PC-9 (cell line): ENCODE measurements around the gene TRMT5. TPM values are rescaled to one million over a fixed set of nuclear protein-coding genes. Genes with fewer than 3 reads are reported as not detected.

Source experiments
- BruUV-seq: library from RNA; stranded (reverse); fragments of 400-500 nt; replicated peaks from 2 replicates; lab custom pipeline; 2021; lab: Mats Ljungman, UMichigan
- CTCF ChIA-PET: fragments of 300-600 bp; sonication (Branson Sonifier 250); formaldehyde crosslinking; loops from one replicate; lab custom pipeline; 2022; ENCODE audit warnings: antibody characterized with exemption; lab: Charles Lee
- POLR2A ChIA-PET: fragments of 300-600 bp; sonication (Branson Sonifier 250); formaldehyde crosslinking; loops from one replicate; lab custom pipeline; 2022; ENCODE audit warnings: antibody characterized with exemption; ENCODE audit not compliant: unreplicated experiment; lab: Charles Lee
- DNase-seq, 2 experiments: peaks; one replicate each; pipeline versions ENCODE4 v3.0.0 to v3.0.0-alpha.2; 2015 to 2022; ENCODE audit warnings: mixed read lengths in 1 of 2
- H2AFZ ChIP-seq: fragments of 200-600 bp; sonication (generic); 2 replicates; pipeline ENCODE4 v1.8.1; 2017; ENCODE audit warnings: antibody characterized with exemption
- H3F3A ChIP-seq: fragments of 200-600 bp; sonication (generic); 2 replicates; pipeline ENCODE4 v1.8.1; 2017; ENCODE audit warnings: antibody characterized with exemption, mild to moderate bottlenecking, low read depth; ENCODE audit not compliant: insufficient read depth
- H3K27ac ChIP-seq: fragments of 200-600 bp; sonication (generic); 2 replicates; pipeline ENCODE4 v1.6.1; 2016; ENCODE audit warnings: mixed run types
- H3K27me3 ChIP-seq: fragments of 200-600 bp; sonication (generic); 2 replicates; pipeline ENCODE4 v1.6.1; 2016; ENCODE audit warnings: low read depth, mixed run types; ENCODE audit not compliant: insufficient read depth
- H3K36me3 ChIP-seq: fragments of 200-600 bp; sonication (generic); 2 replicates; pipeline ENCODE4 v1.6.1; 2016; ENCODE audit warnings: low read depth, mixed run types
- H3K4me1 ChIP-seq: fragments of 200-600 bp; sonication (generic); replicated peaks from 2 replicates; pipeline ENCODE4 v1.6.1; 2016; ENCODE audit warnings: mixed run types; ENCODE audit not compliant: insufficient read depth
- H3K4me2 ChIP-seq: fragments of 200-600 bp; sonication (generic); 2 replicates; pipeline ENCODE4 v1.6.1; 2017; ENCODE audit warnings: mixed run types
- H3K4me3 ChIP-seq: fragments of 200-600 bp; sonication (generic); 2 replicates; pipeline ENCODE4 v1.6.1; 2016; ENCODE audit warnings: mixed run types
- H3K79me2 ChIP-seq: fragments of 200-600 bp; sonication (generic); 2 replicates; pipeline ENCODE4 v1.6.1; 2017; ENCODE audit warnings: low read depth, mixed run types
- H3K9me2 ChIP-seq: fragments of 200-600 bp; sonication (generic); 2 replicates; pipeline ENCODE4 v1.8.1; 2017; ENCODE audit warnings: mild to moderate bottlenecking; ENCODE audit not compliant: insufficient read depth
- H3K9me3 ChIP-seq: fragments of 200-600 bp; sonication (generic); 2 replicates; pipeline ENCODE4 v1.8.1; 2016; ENCODE audit warnings: low read depth; ENCODE audit not compliant: insufficient read depth
- H4K20me1 ChIP-seq: fragments of 200-600 bp; sonication (generic); 2 replicates; pipeline ENCODE4 v1.8.1; 2017; ENCODE audit not compliant: insufficient read depth
- CTCF ChIP-seq: fragments of 200-600 bp; sonication (generic); conservative IDR thresholded peaks from 2 replicates; pipeline ENCODE4 v1.6.1; 2017; ENCODE audit warnings: mixed run types, antibody characterized with exemption, mild to moderate bottlenecking, moderate library complexity
- EZH2 ChIP-seq: fragments of 200-600 bp; sonication (generic); IDR thresholded peaks from 2 replicates; pipeline ENCODE4 v1.8.0; 2017; ENCODE audit warnings: antibody characterized with exemption, low read depth
- intact Hi-C: fragments of 100-400 bp; cut with micrococcal nuclease; formaldehyde crosslinking; loops from one replicate; pipeline ENCODE4 v1.10.0; 2022; ENCODE audit not compliant: unreplicated experiment
- total RNA-seq: library from RNA; stranded (reverse); gene quantifications from 2 replicates; pipeline ENCODE4 v1.2.3, GENCODE V29; 2021

TRMT5 gene
- total RNA-seq, 1 experiment from 2014 or later, result 17.6 TPM

- Histone ChIP-seq H3K27ac (no peak overlapping the region), H3K27me3 (no peaks in the 10 kb centered on the region), H3K79me2 (peaks cover 14% of the 10 kb centered on the region; the same call in 1 of the 2 replicates), H4K20me1 (no peaks in the 10 kb centered on the region), H3K4me3 (no peak overlapping the region), H3K4me2 (no peak overlapping the region), H3F3A (peaks cover 13% of the 10 kb centered on the region), H2AFZ (no peak overlapping the region), H3K9me3 (no peaks in the 10 kb centered on the region), H3K4me1 (peaks cover 2% of the 10 kb centered on the region; the same call in 1 of the 2 replicates), H3K9me2 (no peaks in the 10 kb centered on the region), H3K36me3 (peaks cover 36% of the 10 kb centered on the region)
- DNase-seq, result no peak
- no TSS peak for BruUV-seq
- intact Hi-C loops, result no loop called here
- ChIA-PET POLR2A (no interaction called here), CTCF (no interaction called here)
- TF ChIP-seq EZH2 (no peak), CTCF (no peak)
Measured at GRCh38 chr14:60973070-60973469, 7.8 kb downstream of the TRMT5 start.

GRCh38 chr14:60972295-60972694, 8.6 kb downstream of the TRMT5 start:
- Histone ChIP-seq H3K27me3 (no peaks in the 10 kb centered on the region), H3K36me3 (peaks cover 31% of the 10 kb centered on the region), H3K79me2 (0 out of 2 replicates have a peak, but pooled peaks cover 6% of the 10 kb centered on the region), H3K9me3 (no peaks in the 10 kb centered on the region), H3K9me2 (no peaks in the 10 kb centered on the region), H3K4me3 (no peak overlapping the region), H3K4me1 (no peaks in the 10 kb centered on the region), H2AFZ (no peak overlapping the region), H4K20me1 (no peaks in the 10 kb centered on the region), H3K27ac (no peak overlapping the region), H3F3A (peaks cover 13% of the 10 kb centered on the region), H3K4me2 (no peak overlapping the region)
- no TSS peak for BruUV-seq
- TF ChIP-seq CTCF, result no peak
- TF ChIP-seq EZH2, result no peak
- CTCF ChIA-PET, result no interaction called here
- no peak for DNase-seq
- POLR2A ChIA-PET, result no interaction called here
- intact Hi-C loops, result no loop called here

- no TSS peak for BruUV-seq
- no peaks in the 10 kb centered on the region for H3K27me3 ChIP-seq
- no peak overlapping the region for H3K4me2 ChIP-seq
- H2AFZ ChIP-seq, result no peak overlapping the region
- no peaks in the 10 kb centered on the region for H3K9me2 ChIP-seq
- H3K4me3 ChIP-seq, result no peak overlapping the region
- H3F3A ChIP-seq, result peaks cover 13% of the 10 kb centered on the region
- 0 out of 2 replicates have a peak, but pooled peaks cover 2% of the 10 kb centered on the region for H3K79me2 ChIP-seq
- H3K36me3 ChIP-seq, result peaks cover 21% of the 10 kb centered on the region; the same call in 1 of the 2 replicates
- no peaks in the 10 kb centered on the region for H3K9me3 ChIP-seq
- peak in 1 of 2 experiments; percentile 20 for DNase-seq
- intact Hi-C loops, result no loop called here
- no peaks in the 10 kb centered on the region for H4K20me1 ChIP-seq
- ChIA-PET POLR2A (no interaction called here), CTCF (no interaction called here)
- H3K4me1 ChIP-seq, result no peaks in the 10 kb centered on the region
- no peak for TF ChIP-seq EZH2
- TF ChIP-seq CTCF, result no peak
- H3K27ac ChIP-seq, result no peak overlapping the region
Measured at GRCh38 chr14:60971271-60971670, 9.6 kb downstream of the TRMT5 start.
